ENCODE results near the gene PDE7B. TPM values are rescaled to one million over a fixed set of nuclear protein-coding genes. Genes with fewer than 3 reads are reported as not detected.

The PDE7B gene
- total and polyA plus RNA-seq, 2 of the 8 experiments (the other 6 are each of a cell fraction or from before 2014, with no cell fraction given), result not detected

- H4K8ac ChIP-seq (ENCODE audit: extremely low read depth, insufficient read depth, low read length), result no peak overlapping the region
- H3K4me2 ChIP-seq (ENCODE audit: insufficient read depth in 1 of 2, low read depth in 2 of 2, low read length in 2 of 2), result no peak overlapping the region
- H3K27ac ChIP-seq (ENCODE audit: low read depth, low read length), result no peak overlapping the region
- H4K20me1 ChIP-seq (replicated peaks in 1 of 2; ENCODE audit: control insufficient read depth in 1 of 2, insufficient read depth in 2 of 2, low read length in 2 of 2), result no peaks in the 10 kb centered on the region
- H2BK5ac ChIP-seq (ENCODE audit: low read depth, low read length), result no peak overlapping the region
- ChIA-PET POLR2A (ENCODE audit: partially characterized antibody) (no interaction called here), CTCF (ENCODE audit: partially characterized antibody) (no interaction called here)
- FAIRE-seq (no peak), DNase-seq (ENCODE audit: low read depth in 1 of 2, low spot score in 2 of 2) (no peak)
- H4K91ac ChIP-seq (replicated peaks; ENCODE audit: insufficient read length, low read length), result no peak overlapping the region
- H2BK120ac ChIP-seq (replicated peaks; ENCODE audit: low read depth, low read length), result no peak overlapping the region
- H2BK12ac ChIP-seq (ENCODE audit: low read depth, low read length), result no peak overlapping the region
- no peaks in the 10 kb centered on the region for H3K79me1 ChIP-seq (ENCODE audit: low read depth, low read length)
- H3K23ac ChIP-seq (ENCODE audit: insufficient read length), result no peak overlapping the region
- no peak overlapping the region for H3K4ac ChIP-seq (replicated peaks; ENCODE audit: insufficient read length, low read depth, low read length)
- no peak overlapping the region for H4K5ac ChIP-seq (ENCODE audit: insufficient read length, low read depth, low read length)
- no peak overlapping the region for H2BK20ac ChIP-seq (ENCODE audit: low read length)
- H3K14ac ChIP-seq (ENCODE audit: insufficient read length), result no peak overlapping the region
- no peak overlapping the region for H3K9ac ChIP-seq (replicated peaks in 1 of 4; ENCODE audit: extremely low read depth in 1 of 4, low read depth in 3 of 4, low read length in 3 of 4)
- no peaks in the 10 kb centered on the region for H3K23me2 ChIP-seq (ENCODE audit: low read depth, low read length)
- H3K36me3 ChIP-seq (ENCODE audit: control insufficient read depth in 2 of 4, insufficient read depth in 4 of 4, low read length in 3 of 4), result no peaks in the 10 kb centered on the region
- H2AK5ac ChIP-seq (ENCODE audit: low read depth, low read length), result no peak overlapping the region
- H3K4me3 ChIP-seq (ENCODE audit: extremely low read depth in 1 of 4, insufficient read depth in 2 of 4, low read depth in 3 of 4, low read length in 4 of 4), result no peak overlapping the region
- H3K9me3 ChIP-seq (ENCODE audit: insufficient read depth in 2 of 2, low read depth in 1 of 2, low read length in 1 of 2), result peaks cover 0 to 5% of the 10 kb centered on the region in 2 experiments; a peak in 1 of 4 replicates
- no peaks in the 10 kb centered on the region for H3K4me1 ChIP-seq (replicated peaks in 1 of 4; ENCODE audit: control insufficient read depth in 3 of 4, insufficient read depth in 4 of 4, low read length in 3 of 4)
- no peak overlapping the region for H2BK15ac ChIP-seq (ENCODE audit: low read length)
- H3K18ac ChIP-seq (ENCODE audit: extremely low read depth, low read length), result no peak overlapping the region
- no peak for TF ChIP-seq CBX8 (IDR thresholded peaks at IDR 0.05; ENCODE audit: borderline replicate concordance, low read depth, low read length)
- no peak overlapping the region for H3K56ac ChIP-seq (replicated peaks; ENCODE audit: insufficient read length, low read depth, low read length)
- H2AFZ ChIP-seq (ENCODE audit: low read length), result no peak overlapping the region
- H3K27me3 ChIP-seq (replicated peaks in 1 of 4; ENCODE audit: control insufficient read depth in 3 of 4, extremely low read depth in 1 of 4, insufficient read depth in 3 of 4, low read length in 3 of 4), result no peaks in the 10 kb centered on the region
- H3K79me2 ChIP-seq (ENCODE audit: control insufficient read depth in 1 of 2, insufficient read depth in 2 of 2, low read length in 2 of 2), result no peaks in the 10 kb centered on the region
- WGBS, 2 experiments (ENCODE audit: extremely low coverage in 1 of 2, insufficient coverage in 1 of 2, insufficient read length in 1 of 2, insufficient replicate concordance in 2 of 2, low coverage in 1 of 2, low lambda C conversion rate in 2 of 2, missing lambda C conversion rate in 1 of 2), result 92% methylated on average over 5 of the region's 5 CpGs; no CpG with 5 or more reads in 1 of the 2 experiments
Measured at GRCh38 chr6:135994857-135995544, 143.5 kb downstream of the PDE7B start.

Data from H1 (cell line).